B cell (primary cell): ENCODE data around the gene TEX11. TPM values are rescaled to one million over a fixed set of nuclear protein-coding genes. Genes with fewer than 3 reads are reported as not detected.

Source experiments
- ATAC-seq: fragments of 200-7000 bp; cut with Tn5 transposase; one replicate; pipeline ENCODE4 v1.10.0; 2021; ENCODE audit warnings: low read depth, mild to moderate bottlenecking, moderate number of reproducible peaks, moderate library complexity
- CTCF ChIA-PET: fragments of 350-600 bp; sonication (Branson Sonifier 250); formaldehyde crosslinking; loops from one replicate; lab custom pipeline; 2021; ENCODE audit warnings: antibody characterized with exemption, inconsistent platforms; lab: Charles Lee
- POLR2A ChIA-PET: fragments of 350-600 bp; sonication (Branson Sonifier 250); formaldehyde crosslinking; loops from one replicate; lab custom pipeline; 2021; ENCODE audit warnings: antibody characterized with exemption; lab: Charles Lee
- DNase-seq: peaks from one replicate; pipeline ENCODE4 v3.0.0; 2013
- H2AFZ ChIP-seq: 2 replicates; pipeline ENCODE4 v1.6.1; 2012; ENCODE audit warnings: mild to moderate bottlenecking, low read depth, low read length; ENCODE audit not compliant: insufficient read depth, poor library complexity, severe bottlenecking
- H3K27ac ChIP-seq, 2 donors: 1 replicate in 1 of 2; 2 replicates in 1 of 2; pipeline ENCODE4 v1.5.1; 2012 to 2013; ENCODE audit warnings: low read length in 2 of 2, mild to moderate bottlenecking in 2 of 2, moderate library complexity in 1 of 2
- H3K27me3 ChIP-seq, 4 experiments: fragments of 200-600 bp in 1 of 4; sonication (generic) in 1 of 4; replicated peaks in 1 of 4; 1 replicate in 2 of 4; 2 replicates in 2 of 4; pipeline versions ENCODE4 v1.6.1 to v1.7.0; 2013 to 2016; ENCODE audit warnings: low read length in 3 of 4, mild to moderate bottlenecking in 2 of 4, mixed read lengths in 1 of 4, moderate library complexity in 1 of 4; ENCODE audit not compliant: insufficient read depth in 4 of 4, control insufficient read depth in 3 of 4; ENCODE audit errors: control extremely low read depth in 1 of 4
- H3K36me3 ChIP-seq, 2 experiments: replicated peaks in 1 of 2; 1 replicate in 1 of 2; 2 replicates in 1 of 2; pipeline versions ENCODE4 v1.6.1 to v1.7.1; 2013; ENCODE audit warnings: low read length in 1 of 2; ENCODE audit not compliant: insufficient read depth in 2 of 2, control insufficient read depth in 1 of 2; ENCODE audit errors: control extremely low read depth in 1 of 2, extremely low read depth in 1 of 2
- H3K4me1 ChIP-seq, 2 donors: fragments of 200-600 bp in 1 of 2; sonication (generic) in 1 of 2; 1 replicate in 1 of 2; 2 replicates in 1 of 2; pipeline versions ENCODE4 v1.5.1 to v1.6.1; 2013 to 2017; ENCODE audit warnings: low read length in 2 of 2; ENCODE audit not compliant: control insufficient read depth in 2 of 2, insufficient read depth in 2 of 2
- H3K4me2 ChIP-seq: replicated peaks from 2 replicates; pipeline ENCODE3; 2012; ENCODE audit warnings: mild to moderate bottlenecking, low read depth, low read length; ENCODE audit not compliant: poor library complexity, severe bottlenecking
- H3K4me3 ChIP-seq, 5 experiments: fragments of 200-600 bp in 1 of 5; sonication (generic) in 1 of 5; 1 replicate in 3 of 5; 2 replicates in 2 of 5; pipeline versions ENCODE4 v1.5.1 to v1.7.0; 2011 to 2016; ENCODE audit warnings: low read length in 4 of 5, mild to moderate bottlenecking in 4 of 5, low read depth in 2 of 5, control low read depth in 1 of 5, moderate library complexity in 1 of 5; ENCODE audit not compliant: insufficient read depth in 1 of 5; ENCODE audit errors: control extremely low read depth in 1 of 5, extremely low read depth in 1 of 5
- H3K79me2 ChIP-seq: fragments of 200-600 bp; sonication (generic); one replicate; pipeline ENCODE4 v1.6.0; 2016; ENCODE audit warnings: low read length; ENCODE audit not compliant: control insufficient read depth, insufficient read depth
- H3K9ac ChIP-seq: fragments of 200-600 bp; sonication (generic); 2 replicates; pipeline ENCODE4 v1.6.1; 2017; ENCODE audit warnings: mild to moderate bottlenecking, low read length, moderate library complexity
- H3K9me3 ChIP-seq, 3 donors: one replicate each; pipeline versions ENCODE4 v1.6.1 to v1.7.1; 2013; ENCODE audit warnings: low read length in 2 of 3; ENCODE audit not compliant: control insufficient read depth in 2 of 3, insufficient read depth in 1 of 3; ENCODE audit errors: control extremely low read depth in 1 of 3
- H4K20me1 ChIP-seq: 2 replicates; pipeline ENCODE4 v1.6.0; 2012; ENCODE audit warnings: mild to moderate bottlenecking, low read length; ENCODE audit not compliant: insufficient read depth, control insufficient read depth, poor library complexity, severe bottlenecking
- H3K27ac Mint-ChIP-seq: one replicate; pipeline ENCODE4 v1.8.0; 2021; ENCODE audit warnings: mixed read lengths
- H3K27me3 Mint-ChIP-seq: one replicate; pipeline ENCODE4 v1.8.0; 2021; ENCODE audit warnings: mixed read lengths
- H3K4me1 Mint-ChIP-seq: one replicate; pipeline ENCODE4 v1.8.0; 2021; ENCODE audit warnings: mixed read lengths
- H3K4me3 Mint-ChIP-seq: one replicate; pipeline ENCODE4 v1.8.0; 2021; ENCODE audit warnings: mixed read lengths
- H3K9me3 Mint-ChIP-seq: one replicate; pipeline ENCODE4 v1.8.0; 2022; ENCODE audit warnings: mixed read lengths; ENCODE audit not compliant: insufficient read depth
- CTCF ChIP-seq: fragments of 200-600 bp; IDR thresholded peaks from one replicate; pipeline ENCODE4 v1.8.0; 2022; ENCODE audit warnings: antibody characterized with exemption, mild to moderate bottlenecking
- EZH2 ChIP-seq: IDR thresholded peaks from 2 replicates; pipeline ENCODE4 v1.6.1; 2012; ENCODE audit warnings: borderline replicate concordance, low read depth, mild to moderate bottlenecking, moderate library complexity, low read length; ENCODE audit not compliant: insufficient read depth, poor library complexity, severe bottlenecking
- WGBS: methylation state at CpG from one replicate; pipeline ENCODE4 v1.1.5; 2013; ENCODE audit warnings: missing lambda C conversion rate; ENCODE audit not compliant: insufficient coverage; 5-methylcytosine and 5-hydroxymethylcytosine counted together
- intact Hi-C: fragments of 100-400 bp; cut with micrococcal nuclease; formaldehyde crosslinking; loops from one replicate; pipeline ENCODE4 v1.10.0; 2022
- polyA plus RNA-seq: library from polyadenylated mRNA; depleted of rRNA; stranded (reverse); fragments of >200 nt; gene quantifications from 2 replicates; pipeline ENCODE4 v1.2.3, GENCODE V29; 2012
- total RNA-seq, 2 donors: library from RNA; stranded (reverse); fragments of 120-200 nt in 1 of 2; gene quantifications; 1 replicate in 1 of 2; 2 replicates in 1 of 2; pipeline versions ENCODE4 v1.2.3 to v1.2.4, GENCODE V29; 2013 to 2022

The TEX11 gene
- total and polyA plus RNA-seq, 2 donors (not counting 1 experiment from before 2014, with no cell fraction given), result not detected

DNA sequence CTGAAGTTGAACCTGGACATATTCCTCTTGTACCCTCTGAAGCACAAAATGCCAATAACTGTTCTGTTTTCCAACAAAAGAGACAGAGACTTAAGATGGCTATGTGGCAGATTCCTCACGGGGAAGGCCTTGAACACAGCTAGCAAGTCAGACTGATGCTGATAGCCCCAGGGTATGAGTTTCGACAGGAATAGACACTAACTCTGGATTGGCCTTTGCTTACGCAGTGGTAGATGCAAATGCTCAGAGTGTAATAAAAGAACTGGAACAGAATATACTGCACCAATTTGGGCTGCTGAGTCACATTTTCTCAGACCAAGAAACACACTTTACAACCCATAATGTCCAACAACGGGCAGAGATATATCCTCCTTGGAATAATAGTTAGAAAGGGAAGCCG is 290.0 kb downstream of the TEX11 start:
- Mint-ChIP-seq H3K4me3 (no peak overlapping the region), H3K9me3 (no peaks in the 10 kb centered on the region), H3K27ac (no peak overlapping the region), H3K4me1 (no peaks in the 10 kb centered on the region), H3K27me3 (peaks cover 9% of the 10 kb centered on the region)
- Histone ChIP-seq H3K27me3 (no peaks in the 10 kb centered on the region), H3K9me3 (no peaks in the 10 kb centered on the region), H3K9ac (no peak overlapping the region), H2AFZ (no peak overlapping the region), H3K4me1 (no peaks in the 10 kb centered on the region), H3K36me3 (no peaks in the 10 kb centered on the region), H3K4me3 (no peak overlapping the region), H3K27ac (no peak overlapping the region), H3K79me2 (no peaks in the 10 kb centered on the region), H4K20me1 (no peaks in the 10 kb centered on the region), H3K4me2 (no peak overlapping the region)
- WGBS, result no CpG with 5 or more reads among the region's 5 CpGs
- ChIA-PET POLR2A (no interaction called here), CTCF (no interaction called here)
- ATAC-seq, result no peak
- no peak for TF ChIP-seq EZH2
- TF ChIP-seq CTCF, result no peak
- no peak for DNase-seq
- intact Hi-C loops, result no loop called here

DNA sequence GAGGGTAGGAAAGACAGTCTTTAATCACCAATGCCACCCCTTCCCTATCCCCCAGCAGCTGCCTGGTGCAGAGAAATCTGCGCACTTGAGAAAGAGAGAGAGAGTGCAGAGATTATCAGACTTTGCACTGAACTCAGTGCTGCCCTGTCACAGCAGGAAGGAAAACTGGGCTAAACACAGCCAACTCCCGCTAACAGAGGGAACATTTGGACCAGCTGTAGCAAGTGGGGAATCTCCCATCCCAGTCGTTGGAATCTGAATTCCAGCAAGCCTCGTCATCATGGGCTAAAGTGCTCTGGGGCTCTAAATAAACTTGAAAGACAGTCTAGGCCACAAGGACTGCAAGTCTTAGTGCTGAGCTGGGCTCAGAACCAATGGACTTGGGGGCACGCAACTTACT is 295.2 kb downstream of the TEX11 start:
- ChIA-PET POLR2A (no interaction called here), CTCF (no interaction called here)
- H3K9ac ChIP-seq, result no peak overlapping the region
- peaks cover 9% of the 10 kb centered on the region for H3K27me3 Mint-ChIP-seq
- H3K4me2 ChIP-seq, result no peak overlapping the region
- no peak overlapping the region for H3K4me3 Mint-ChIP-seq
- H2AFZ ChIP-seq, result no peak overlapping the region
- H3K9me3 Mint-ChIP-seq, result no peaks in the 10 kb centered on the region
- no peak overlapping the region for H3K27ac ChIP-seq
- WGBS, result 100% methylated on average over 2 of the region's 5 CpGs
- no peaks in the 10 kb centered on the region for H3K4me1 Mint-ChIP-seq
- no peak overlapping the region for H3K27ac Mint-ChIP-seq
- H3K9me3 ChIP-seq, result no peaks in the 10 kb centered on the region
- no peaks in the 10 kb centered on the region for H3K36me3 ChIP-seq
- no peaks in the 10 kb centered on the region for H3K4me1 ChIP-seq
- H3K79me2 ChIP-seq, result no peaks in the 10 kb centered on the region
- H4K20me1 ChIP-seq, result no peaks in the 10 kb centered on the region
- intact Hi-C loops, result no loop called here
- no peak for TF ChIP-seq EZH2
- no peak for TF ChIP-seq CTCF
- no peak overlapping the region for H3K4me3 ChIP-seq
- no peaks in the 10 kb centered on the region for H3K27me3 ChIP-seq
- ATAC-seq (no peak), DNase-seq (no peak)
